ENCODE data around the gene C9orf78. TPM values are rescaled to one million over a fixed set of nuclear protein-coding genes. Genes with fewer than 3 reads are reported as not detected.
A peak's percentile ranks its signal among the peaks of the same experiment; 100 is the strongest.

Gene C9orf78
- total and polyA plus RNA-seq, 5 donors from 2014 or later, result 91.6 to 196 (median 170) TPM

GRCh38 chr9:129878291-129878690, 43.2 kb upstream of the C9orf78 start:
- no peaks in the 10 kb centered on the region for H3K27me3 ChIP-seq (ENCODE audit: control insufficient read depth, insufficient read depth, low read length)
- no peak overlapping the region for H3K4me3 Mint-ChIP-seq
- ATAC-seq (ENCODE audit: low read depth in 2 of 2) (no peak), DNase-seq (no peak)
- H3K27ac Mint-ChIP-seq, result peak overlapping the region in 2 of 3 donors; percentile 51 to 76
- peaks cover 0 to 14% (median 3%) of the 10 kb centered on the region in 4 donors for H3K4me1 Mint-ChIP-seq
- H3K9me3 ChIP-seq (ENCODE audit: control insufficient read depth in 2 of 2, low read length in 2 of 2), result no peaks in the 10 kb centered on the region
- H3K9me3 Mint-ChIP-seq, result no peaks in the 10 kb centered on the region
- no peaks in the 10 kb centered on the region for H3K27me3 Mint-ChIP-seq
- H3K36me3 ChIP-seq (ENCODE audit: control insufficient read depth, insufficient read depth, low read length), result peaks cover 43% of the 10 kb centered on the region
- no peak overlapping the region for H3K27ac ChIP-seq (ENCODE audit: insufficient read depth, low read length, poor library complexity, severe bottlenecking)
- peaks cover 15% of the 10 kb centered on the region for H3K36me3 Mint-ChIP-seq
- no peaks in the 10 kb centered on the region for H3K4me1 ChIP-seq (ENCODE audit: control insufficient read depth, insufficient read depth, low read length, poor library complexity, severe bottlenecking)
- H3K4me3 ChIP-seq (ENCODE audit: low read depth, low read length), result no peak overlapping the region

DNA sequence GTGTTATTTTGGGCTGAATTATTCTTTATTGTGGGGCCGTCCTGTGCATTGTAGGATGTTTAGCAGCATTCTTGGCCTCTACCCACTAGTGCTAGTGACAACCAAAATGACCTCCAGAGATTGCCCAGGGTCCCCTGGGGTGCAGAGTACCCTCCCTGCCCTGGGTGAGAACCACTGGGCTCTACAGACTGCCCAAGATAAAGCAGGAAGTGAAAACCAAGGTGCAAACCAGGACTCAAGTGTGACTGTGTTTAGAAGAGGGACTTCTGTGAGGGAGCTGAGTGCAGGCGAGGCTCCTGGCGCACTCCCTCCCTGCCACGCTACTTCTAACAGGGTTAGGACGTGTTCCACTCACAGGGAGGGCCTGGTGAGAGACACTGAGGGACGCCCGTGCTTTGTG, 41.7 kb upstream of the C9orf78 start:
- Histone ChIP-seq H3K27me3 (ENCODE audit: control insufficient read depth, insufficient read depth, low read length) (no peaks in the 10 kb centered on the region), H3K36me3 (ENCODE audit: control insufficient read depth, insufficient read depth, low read length) (peaks cover 44% of the 10 kb centered on the region), H3K27ac (ENCODE audit: insufficient read depth, low read length, poor library complexity, severe bottlenecking) (no peak overlapping the region), H3K4me1 (ENCODE audit: control insufficient read depth, insufficient read depth, low read length, poor library complexity, severe bottlenecking) (peaks cover 6% of the 10 kb centered on the region), H3K4me3 (ENCODE audit: low read depth, low read length) (no peak overlapping the region), H3K9me3 (ENCODE audit: control insufficient read depth in 2 of 2, low read length in 2 of 2) (no peaks in the 10 kb centered on the region)
- Mint-ChIP-seq H3K4me3 (no peak overlapping the region), H3K4me1 (peaks cover 0 to 18% (median 8%) of the 10 kb centered on the region in 4 donors), H3K27me3 (no peaks in the 10 kb centered on the region), H3K27ac (peak overlapping the region in 1 of 3 donors; percentile 76), H3K36me3 (peaks cover 10% of the 10 kb centered on the region), H3K9me3 (no peaks in the 10 kb centered on the region)
- DNase-seq (no peak), ATAC-seq (ENCODE audit: low read depth in 2 of 2) (no peak)

- no peaks in the 10 kb centered on the region for H3K27me3 ChIP-seq (ENCODE audit: control insufficient read depth, insufficient read depth, low read length)
- H3K27me3 Mint-ChIP-seq, result no peaks in the 10 kb centered on the region
- H3K36me3 Mint-ChIP-seq, result peaks cover 12% of the 10 kb centered on the region
- ATAC-seq (ENCODE audit: low read depth in 2 of 2) (no peak), DNase-seq (no peak)
- no peak overlapping the region for H3K27ac Mint-ChIP-seq
- H3K27ac ChIP-seq (ENCODE audit: insufficient read depth, low read length, poor library complexity, severe bottlenecking), result no peak overlapping the region
- H3K4me1 ChIP-seq (ENCODE audit: control insufficient read depth, insufficient read depth, low read length, poor library complexity, severe bottlenecking), result peaks cover 11% of the 10 kb centered on the region
- no peak overlapping the region for H3K4me3 Mint-ChIP-seq
- no peaks in the 10 kb centered on the region for H3K9me3 ChIP-seq (ENCODE audit: control insufficient read depth in 2 of 2, low read length in 2 of 2)
- H3K9me3 Mint-ChIP-seq, result no peaks in the 10 kb centered on the region
- peaks cover 2 to 26% (median 14%) of the 10 kb centered on the region in 4 donors for H3K4me1 Mint-ChIP-seq
- no peak overlapping the region for H3K4me3 ChIP-seq (ENCODE audit: low read depth, low read length)
- peaks cover 44% of the 10 kb centered on the region for H3K36me3 ChIP-seq (ENCODE audit: control insufficient read depth, insufficient read depth, low read length)
These were observed 40.8 kb upstream of the C9orf78 start for GRCh38 chr9:129875687-129876395.

DNA sequence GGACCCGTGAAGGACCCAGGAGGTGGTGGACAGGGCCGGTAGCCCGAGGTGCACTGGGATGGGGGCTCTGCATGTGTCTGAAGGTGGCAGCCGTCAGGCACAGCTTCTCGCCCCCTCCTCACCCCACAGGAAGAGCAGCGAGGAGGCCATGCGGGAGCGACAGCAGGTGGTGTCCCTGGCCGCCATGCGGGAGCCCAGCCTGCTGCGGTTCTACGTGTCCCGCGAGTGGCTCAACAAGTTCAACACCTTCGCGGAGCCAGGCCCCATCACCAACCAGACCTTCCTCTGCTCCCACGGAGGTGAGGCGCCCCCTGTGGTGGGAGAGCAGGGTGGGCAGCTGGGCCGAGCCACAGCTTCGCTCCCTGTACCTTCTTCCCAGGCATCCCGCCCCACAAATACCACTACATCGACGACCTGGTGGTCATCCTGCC, 40.1 kb upstream of the C9orf78 start:
- Mint-ChIP-seq H3K27me3 (no peaks in the 10 kb centered on the region), H3K36me3 (peaks cover 14% of the 10 kb centered on the region), H3K27ac (peak overlapping the region in 1 of 3 donors; percentile 89), H3K4me3 (no peak overlapping the region), H3K9me3 (no peaks in the 10 kb centered on the region), H3K4me1 (peaks cover 5 to 32% (median 18%) of the 10 kb centered on the region in 4 donors)
- Histone ChIP-seq H3K27ac (ENCODE audit: insufficient read depth, low read length, poor library complexity, severe bottlenecking) (no peak overlapping the region), H3K4me1 (ENCODE audit: control insufficient read depth, insufficient read depth, low read length, poor library complexity, severe bottlenecking) (peaks cover 18% of the 10 kb centered on the region), H3K4me3 (ENCODE audit: low read depth, low read length) (no peak overlapping the region), H3K36me3 (ENCODE audit: control insufficient read depth, insufficient read depth, low read length) (peaks cover 44% of the 10 kb centered on the region), H3K27me3 (ENCODE audit: control insufficient read depth, insufficient read depth, low read length) (no peaks in the 10 kb centered on the region), H3K9me3 (ENCODE audit: control insufficient read depth in 2 of 2, low read length in 2 of 2) (no peaks in the 10 kb centered on the region)
- no peak for DNase-seq
- no peak for ATAC-seq (ENCODE audit: low read depth in 2 of 2)

DNA sequence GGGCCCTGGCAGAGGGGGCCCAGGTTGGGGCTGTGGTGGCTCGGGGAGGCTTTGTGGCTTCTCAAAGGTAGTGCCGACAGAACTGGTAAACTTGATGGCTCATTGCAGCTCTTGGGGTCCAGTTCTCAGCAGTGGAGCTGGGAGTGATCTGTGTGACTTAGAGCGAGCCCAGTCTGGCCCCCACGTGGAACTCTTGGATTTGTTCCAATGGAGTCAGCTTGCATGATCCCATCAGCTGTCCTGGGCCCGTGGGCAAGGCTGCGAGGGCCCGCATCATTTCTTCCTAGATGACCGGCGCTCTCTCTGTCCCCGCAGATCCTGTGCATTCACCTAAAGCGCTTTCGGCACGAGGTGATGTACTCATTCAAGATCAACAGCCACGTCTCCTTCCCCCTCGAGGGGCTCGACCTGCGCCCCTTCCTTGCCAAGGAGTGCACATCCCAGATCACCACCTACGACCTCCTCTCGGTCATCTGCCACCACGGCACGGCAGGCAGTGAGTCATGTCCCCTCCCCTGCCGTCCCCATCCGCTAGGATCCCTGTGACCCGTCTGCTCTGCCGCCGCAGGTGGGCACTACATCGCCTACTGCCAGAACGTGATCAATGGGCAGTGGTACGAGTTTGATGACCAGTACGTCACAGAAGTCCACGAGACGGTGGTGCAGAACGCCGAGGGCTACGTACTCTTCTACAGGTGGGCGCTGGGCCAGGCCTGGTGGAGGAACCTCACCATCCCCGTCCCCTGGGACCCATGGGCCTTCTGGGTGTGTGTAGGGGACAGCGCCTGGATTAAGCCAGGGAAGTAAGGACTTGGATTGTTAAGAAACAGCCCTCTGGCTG, 39.4 kb upstream of the C9orf78 start:
- H3K4me3 Mint-ChIP-seq, result peak overlapping the region in 1 of 4 donors; percentile 75
- Histone ChIP-seq H3K27me3 (ENCODE audit: control insufficient read depth, insufficient read depth, low read length) (no peaks in the 10 kb centered on the region), H3K4me3 (ENCODE audit: low read depth, low read length) (no peak overlapping the region), H3K9me3 (ENCODE audit: control insufficient read depth in 2 of 2, low read length in 2 of 2) (no peaks in the 10 kb centered on the region), H3K36me3 (ENCODE audit: control insufficient read depth, insufficient read depth, low read length) (peaks cover 44% of the 10 kb centered on the region), H3K27ac (ENCODE audit: insufficient read depth, low read length, poor library complexity, severe bottlenecking) (no peak overlapping the region), H3K4me1 (ENCODE audit: control insufficient read depth, insufficient read depth, low read length, poor library complexity, severe bottlenecking) (peaks cover 25% of the 10 kb centered on the region)
- no peaks in the 10 kb centered on the region for H3K9me3 Mint-ChIP-seq
- H3K27ac Mint-ChIP-seq, result peak overlapping the region; percentile 65 to 96 (median 78)
- peaks cover 5 to 39% (median 20%) of the 10 kb centered on the region in 4 donors for H3K4me1 Mint-ChIP-seq
- no peaks in the 10 kb centered on the region for H3K27me3 Mint-ChIP-seq
- H3K36me3 Mint-ChIP-seq, result peaks cover 14% of the 10 kb centered on the region
- ATAC-seq (ENCODE audit: low read depth in 2 of 2), result no peak
- no peak for DNase-seq

- peaks cover 33% of the 10 kb centered on the region for H3K4me1 ChIP-seq (ENCODE audit: control insufficient read depth, insufficient read depth, low read length, poor library complexity, severe bottlenecking)
- H3K4me1 Mint-ChIP-seq, result peaks cover 10 to 47% (median 24%) of the 10 kb centered on the region in 4 donors
- H3K4me3 ChIP-seq (ENCODE audit: low read depth, low read length), result no peak overlapping the region
These were observed 38.6 kb upstream of the C9orf78 start for GRCh38 chr9:129873563-129874190.

GRCh38 chr9:129871046-129871445, 36.0 kb upstream of the C9orf78 start:
- H3K36me3 ChIP-seq (ENCODE audit: control insufficient read depth, insufficient read depth, low read length), result peaks cover 28% of the 10 kb centered on the region
- peak overlapping the region in 3 of 4 donors; percentile 31 to 78 (median 56) for H3K4me3 Mint-ChIP-seq
- H3K9me3 ChIP-seq (ENCODE audit: control insufficient read depth in 2 of 2, low read length in 2 of 2), result no peaks in the 10 kb centered on the region
- ATAC-seq (ENCODE audit: low read depth in 2 of 2) (no peak), DNase-seq (no peak)
- no peaks in the 10 kb centered on the region for H3K27me3 ChIP-seq (ENCODE audit: control insufficient read depth, insufficient read depth, low read length)
- peaks cover 59% of the 10 kb centered on the region for H3K4me1 ChIP-seq (ENCODE audit: control insufficient read depth, insufficient read depth, low read length, poor library complexity, severe bottlenecking)
- H3K27ac Mint-ChIP-seq, result peak overlapping the region; percentile 84 to 94 (median 87)
- H3K27me3 Mint-ChIP-seq, result no peaks in the 10 kb centered on the region
- no peak overlapping the region for H3K4me3 ChIP-seq (ENCODE audit: low read depth, low read length)
- peak overlapping the region; percentile 94 for H3K27ac ChIP-seq (ENCODE audit: insufficient read depth, low read length, poor library complexity, severe bottlenecking)
- peaks cover 0 to 1% (median 0%) of the 10 kb centered on the region in 7 donors for H3K9me3 Mint-ChIP-seq
- H3K36me3 Mint-ChIP-seq, result peaks cover 19% of the 10 kb centered on the region
- peaks cover 16 to 71% (median 37%) of the 10 kb centered on the region in 4 donors for H3K4me1 Mint-ChIP-seq

More at GRCh38 chr9:129873563-129874190, 38.6 kb upstream of the C9orf78 start:
- H3K27ac Mint-ChIP-seq, result peak overlapping the region in 2 of 3 donors; percentile 78 to 96
- H3K27me3 Mint-ChIP-seq, result no peaks in the 10 kb centered on the region
- H3K4me3 Mint-ChIP-seq, result peak overlapping the region in 2 of 4 donors; percentile 58 to 75
- no peaks in the 10 kb centered on the region for H3K9me3 Mint-ChIP-seq
- no peak for DNase-seq
- Histone ChIP-seq H3K27ac (ENCODE audit: insufficient read depth, low read length, poor library complexity, severe bottlenecking) (no peak overlapping the region), H3K27me3 (ENCODE audit: control insufficient read depth, insufficient read depth, low read length) (no peaks in the 10 kb centered on the region), H3K9me3 (ENCODE audit: control insufficient read depth in 2 of 2, low read length in 2 of 2) (no peaks in the 10 kb centered on the region), H3K36me3 (ENCODE audit: control insufficient read depth, insufficient read depth, low read length) (peaks cover 44% of the 10 kb centered on the region)
- ATAC-seq (ENCODE audit: low read depth in 2 of 2), result no peak
- peaks cover 14% of the 10 kb centered on the region for H3K36me3 Mint-ChIP-seq
